H9 (cell line): ENCODE measurements around the gene PLIN4. TPM values are rescaled to one million over a fixed set of nuclear protein-coding genes. Genes with fewer than 3 reads are reported as not detected.
A peak's percentile ranks its signal among the peaks of the same experiment; 100 is the strongest.
"Not testable (repeated sequence)": the region's sequence is repeated elsewhere in the genome, so short reads cannot be mapped to it uniquely, and the experiment has no call there.

ENCODE experiments used
- DNase-seq: peaks from one replicate; pipeline ENCODE4 v3.0.0-alpha.2; 2017
- H2AFZ ChIP-seq: one replicate; pipeline ENCODE4 v1.6.1; 2013; ENCODE audit warnings: mild to moderate bottlenecking, low read length, control low read depth, moderate library complexity
- H2AK5ac ChIP-seq: 2 replicates; pipeline ENCODE4 v1.6.1; 2013; ENCODE audit warnings: low read length, control low read depth, mixed read lengths; ENCODE audit not compliant: insufficient read length
- H2BK120ac ChIP-seq: one replicate; pipeline ENCODE4 v1.6.1; 2013; ENCODE audit warnings: low read depth, mild to moderate bottlenecking, low read length, control low read depth, inconsistent platforms; ENCODE audit not compliant: poor library complexity, severe bottlenecking
- H2BK12ac ChIP-seq: 2 replicates; pipeline ENCODE4 v1.6.1; 2013; ENCODE audit warnings: low read length, control low read depth, mixed read lengths, low read depth; ENCODE audit not compliant: insufficient read length
- H2BK15ac ChIP-seq: 2 replicates; pipeline ENCODE4 v1.6.1; 2013; ENCODE audit warnings: low read depth, low read length, control low read depth
- H2BK20ac ChIP-seq: one replicate; pipeline ENCODE4 v1.6.1; 2013; ENCODE audit warnings: low read depth, mild to moderate bottlenecking, low read length, control low read depth, inconsistent platforms; ENCODE audit not compliant: poor library complexity, severe bottlenecking
- H2BK5ac ChIP-seq: 2 replicates; pipeline ENCODE4 v1.6.1; 2013; ENCODE audit warnings: low read length, control low read depth, mixed read lengths; ENCODE audit not compliant: insufficient read length
- H3K14ac ChIP-seq: 2 replicates; pipeline ENCODE4 v1.6.1; 2013; ENCODE audit warnings: low read length, control low read depth; ENCODE audit not compliant: insufficient read depth
- H3K18ac ChIP-seq: 2 replicates; pipeline ENCODE4 v1.6.1; 2013; ENCODE audit warnings: low read depth, mild to moderate bottlenecking, mixed read lengths, low read length, control low read depth; ENCODE audit not compliant: insufficient read length
- H3K23ac ChIP-seq: 2 replicates; pipeline ENCODE4 v1.6.1; 2013; ENCODE audit warnings: low read length, control low read depth, mixed read lengths, low read depth; ENCODE audit not compliant: insufficient read length
- H3K23me2 ChIP-seq: 2 replicates; pipeline ENCODE4 v1.6.1; 2013; ENCODE audit warnings: low read depth, mild to moderate bottlenecking, mixed read lengths, low read length, control low read depth; ENCODE audit not compliant: insufficient read length, poor library complexity, severe bottlenecking
- H3K27ac ChIP-seq: 2 replicates; pipeline ENCODE4 v1.5.1; 2013; ENCODE audit warnings: low read length, control low read depth, mixed read lengths, low read depth; ENCODE audit not compliant: insufficient read length
- H3K27me3 ChIP-seq: 2 replicates; pipeline ENCODE4 v1.6.1; 2013; ENCODE audit warnings: low read length, control low read depth, inconsistent platforms; ENCODE audit not compliant: insufficient read depth
- H3K4ac ChIP-seq: 2 replicates; pipeline ENCODE4 v1.6.1; 2013; ENCODE audit warnings: low read depth, mild to moderate bottlenecking, control low read depth, inconsistent platforms, low read length, moderate library complexity
- H3K4me1 ChIP-seq: 2 replicates; pipeline ENCODE4 v1.6.1; 2013; ENCODE audit warnings: low read length, control low read depth, inconsistent platforms; ENCODE audit not compliant: insufficient read depth
- H3K4me2 ChIP-seq: 2 replicates; pipeline ENCODE4 v1.6.1; 2013; ENCODE audit warnings: low read length, control low read depth, mixed read lengths; ENCODE audit not compliant: insufficient read length, insufficient read depth
- H3K56ac ChIP-seq: 2 replicates; pipeline ENCODE4 v1.6.1; 2013; ENCODE audit warnings: low read depth, mild to moderate bottlenecking, mixed read lengths, low read length, control low read depth; ENCODE audit not compliant: insufficient read length
- H3K79me1 ChIP-seq: 2 replicates; pipeline ENCODE4 v1.6.1; 2013; ENCODE audit warnings: low read depth, mild to moderate bottlenecking, moderate library complexity, low read length, control low read depth, inconsistent platforms; ENCODE audit not compliant: insufficient read depth, poor library complexity, severe bottlenecking
- H3K79me2 ChIP-seq: 2 replicates; pipeline ENCODE4 v1.6.1; 2013; ENCODE audit warnings: low read length, control low read depth, inconsistent platforms; ENCODE audit not compliant: insufficient read depth
- H3K9ac ChIP-seq: 2 replicates; pipeline ENCODE4 v1.6.1; 2013; ENCODE audit warnings: low read length, control low read depth, mixed read lengths; ENCODE audit not compliant: insufficient read length; ENCODE audit errors: extremely low read depth
- H3K9me3 ChIP-seq: one replicate; pipeline ENCODE4 v1.6.1; 2013; ENCODE audit warnings: low read depth, low read length, inconsistent platforms; ENCODE audit not compliant: control insufficient read depth
- H3T11ph ChIP-seq: one replicate; pipeline ENCODE4 v1.6.1; 2013; ENCODE audit warnings: mild to moderate bottlenecking, low read length, control low read depth, inconsistent platforms
- H4K20me1 ChIP-seq: one replicate; pipeline ENCODE4 v1.6.1; 2013; ENCODE audit not compliant: control insufficient read depth, insufficient read length, insufficient read depth
- H4K5ac ChIP-seq: 2 replicates; pipeline ENCODE4 v1.6.1; 2013; ENCODE audit warnings: low read depth, mild to moderate bottlenecking, mixed read lengths, low read length, control low read depth; ENCODE audit not compliant: insufficient read length
- H4K8ac ChIP-seq: replicated peaks from 2 replicates; pipeline ENCODE4 v1.6.1; 2013; ENCODE audit warnings: low read length, control low read depth, mixed read lengths, low read depth; ENCODE audit not compliant: insufficient read length
- H4K91ac ChIP-seq: 2 replicates; pipeline ENCODE4 v1.6.1; 2013; ENCODE audit warnings: low read depth, mild to moderate bottlenecking, moderate library complexity, mixed read lengths, low read length, control low read depth; ENCODE audit not compliant: insufficient read length
- H3K27ac Mint-ChIP-seq, 3 experiments: 2 replicates in 2 of 3; 3 replicates in 1 of 3; pipeline ENCODE4 v1.8.0; 2020 to 2021; ENCODE audit warnings: mixed read lengths in 3 of 3, mild to moderate bottlenecking in 1 of 3, moderate library complexity in 1 of 3
- H3K27me3 Mint-ChIP-seq: 2 replicates; pipeline ENCODE4 v1.8.0; 2021; ENCODE audit warnings: low read depth, mild to moderate bottlenecking, moderate library complexity, mixed read lengths
- H3K36me3 Mint-ChIP-seq, 3 experiments: 2 replicates in 2 of 3; 3 replicates in 1 of 3; pipeline ENCODE4 v1.8.0; 2020 to 2021; ENCODE audit warnings: low read depth in 3 of 3, mixed read lengths in 3 of 3; ENCODE audit not compliant: insufficient read depth in 1 of 3
- H3K4me1 Mint-ChIP-seq, 2 experiments: 2 replicates each; pipeline ENCODE4 v1.8.0; 2020; ENCODE audit warnings: mixed read lengths in 2 of 2
- H3K4me3 Mint-ChIP-seq, 2 experiments: 2 replicates in 1 of 2; 3 replicates in 1 of 2; pipeline ENCODE4 v1.8.0; 2020 to 2021; ENCODE audit warnings: mild to moderate bottlenecking in 2 of 2, mixed read lengths in 2 of 2, moderate library complexity in 1 of 2
- H3K9me3 Mint-ChIP-seq, 2 experiments: 2 replicates in 1 of 2; 3 replicates in 1 of 2; pipeline ENCODE4 v1.8.0; 2020; ENCODE audit warnings: mild to moderate bottlenecking in 2 of 2, mixed read lengths in 2 of 2, moderate library complexity in 1 of 2
- WGBS: extraction: QIAGEN DNeasy Blood & Tissue Kit; methylation state at CpG from one replicate; pipeline ENCODE4 v1.1.7; 2013; ENCODE audit warnings: missing lambda C conversion rate, low lambda C conversion rate, mixed read lengths; ENCODE audit not compliant: insufficient read length; ENCODE audit errors: extremely low coverage; 5-methylcytosine and 5-hydroxymethylcytosine counted together
- total RNA-seq: library from RNA; stranded (reverse); gene quantifications from 2 replicates; pipeline ENCODE4 v1.2.1, GENCODE V29; 2021

Gene PLIN4
- total RNA-seq, 1 experiment from 2014 or later: 1.1 TPM

GRCh38 chr19:4562085-4562484 is 43.8 kb upstream of the PLIN4 start:
- H3K14ac ChIP-seq, H3K4me3 Mint-ChIP-seq, H2AFZ ChIP-seq, H2BK12ac ChIP-seq, H3K27me3 Mint-ChIP-seq, H3K4me2 ChIP-seq, H4K20me1 ChIP-seq, H3K23me2 ChIP-seq, H3K56ac ChIP-seq, H3K18ac ChIP-seq, H3K36me3 Mint-ChIP-seq, H3K27ac ChIP-seq, H3K4me1 ChIP-seq, H4K5ac ChIP-seq, H3K9me3 Mint-ChIP-seq, H4K91ac ChIP-seq, H2BK5ac ChIP-seq, H2BK120ac ChIP-seq, H2BK20ac ChIP-seq, H2BK15ac ChIP-seq, H3K79me2 ChIP-seq, H3K23ac ChIP-seq, H3K9ac ChIP-seq, H3T11ph ChIP-seq, H2AK5ac ChIP-seq, H3K27me3 ChIP-seq, H3K4ac ChIP-seq, H3K79me1 ChIP-seq, H3K9me3 ChIP-seq, DNase-seq, H4K8ac ChIP-seq: not testable (repeated sequence)
- Mint-ChIP-seq H3K4me1 (peaks cover 3 to 12% of the 10 kb centered on the region in 2 experiments), H3K27ac (peak overlapping the region in 1 of 3 experiments; percentile 57; a peak in 1 of 7 replicates)
- WGBS: no CpG with 5 or more reads among the region's 7 CpGs
